AG10803 (cell line): Measurements from ENCODE around the gene PKLR.
A peak's percentile ranks its signal among the peaks of the same experiment; 100 is the strongest.

Experiments
- DNase-seq: peaks from one replicate; pipeline ENCODE4 v3.0.0; 2010; ENCODE audit warnings: low read depth
- H3K4me3 ChIP-seq: 2 replicates; pipeline ENCODE4 v1.5.1; 2011; ENCODE audit warnings: mild to moderate bottlenecking, low read length, control low read depth
- CTCF ChIP-seq: conservative IDR thresholded peaks from 2 replicates; pipeline ENCODE4 v1.5.1; 2011; ENCODE audit warnings: mild to moderate bottlenecking, low read length, control low read depth, inconsistent platforms

The PKLR gene

GRCh38 chr1:155277070-155277901 is 24.0 kb downstream of the PKLR start, which contains the start of gene HCN3:
TSS of gene HCN3 (plus strand) at chr1:155277463. CDS start at chr1:155277591, 128 bp downstream.
- DNase-seq = peak; percentile 90
- peak within 1 kb of the TSS; percentile 76 for H3K4me3 ChIP-seq
- peak; percentile 24 for TF ChIP-seq CTCF

- TF ChIP-seq CTCF = no peak
- peak; percentile 91 for DNase-seq
- H3K4me3 ChIP-seq = peak within 1 kb of the TSS; percentile 92
Observed at GRCh38 chr1:155273343-155274245, 27.6 kb downstream of the PKLR start, which contains the start of gene CLK2. TSS of gene CLK2 (minus strand) at chr1:155273504. CDS start at chr1:155270977, 2,527 bp downstream.

GRCh38 chr1:155272466-155273342 is 28.5 kb downstream of the PKLR start:
- peak overlapping the region; percentile 92 for H3K4me3 ChIP-seq
- no peak for TF ChIP-seq CTCF
- peak; percentile 62 for DNase-seq

GRCh38 chr1:155269381-155269780 is 31.9 kb downstream of the PKLR start:
- H3K4me3 ChIP-seq = no peak overlapping the region
- DNase-seq = no peak
- no peak for TF ChIP-seq CTCF

- H3K4me3 ChIP-seq = no peak overlapping the region
- no peak for DNase-seq
- no peak for TF ChIP-seq CTCF
Observed at GRCh38 chr1:155268630-155269029, 32.6 kb downstream of the PKLR start.

GRCh38 chr1:155267373-155267772 is 33.9 kb downstream of the PKLR start:
- DNase-seq = no peak
- TF ChIP-seq CTCF = no peak
- no peak overlapping the region for H3K4me3 ChIP-seq
